T-helper 1 cell treated with Interleukin-12 subunit alpha and Interleukin-12 subunit beta and Interleukin-4 antibody, amounts not matched to agents 30 ng/mL and 1 ng/mL, for 36 hours (primary cell): ENCODE results near the gene DDX17. TPM values are rescaled to one million over a fixed set of nuclear protein-coding genes. Genes with fewer than 3 reads are reported as not detected.

ENCODE experiments used
- intact Hi-C: fragments of 100-400 bp; cut with micrococcal nuclease; formaldehyde crosslinking; loops from one replicate; pipeline ENCODE4 v1.15.1; 2024
- total RNA-seq: library from RNA; stranded (reverse); gene quantifications from 2 replicates; pipeline ENCODE4 v1.2.3, GENCODE V29; 2022

The DDX17 gene
- 435 and 444 TPM in 2 replicates for total RNA-seq

- intact Hi-C loops, result loop anchor here (1.0 to 10.0 kb wide), 15 partner anchors 25 to 852 kb away; partner anchors contain the start of genes ANKRD54, CBY1, CSNK1E and DMC1
Observed at GRCh38 chr22:38506118-38506962, at the start of gene DDX17. TSS of gene DDX17 (minus strand) at chr22:38506311.

- intact Hi-C loops, result no loop called here
Observed at GRCh38 chr22:38554281-38554680, 48.2 kb upstream of the DDX17 start.

- intact Hi-C loops, result no loop called here
Observed at GRCh38 chr22:38549101-38549894, 43.2 kb upstream of the DDX17 start.

- intact Hi-C loops, result no loop called here
Observed at GRCh38 chr22:38540701-38541100, 34.6 kb upstream of the DDX17 start.

GRCh38 chr22:38531251-38531938 is 25.3 kb upstream of the DDX17 start:
- intact Hi-C loops, result loop anchor here (1.0 kb wide), 1 partner anchor 25 kb away; the partner anchor contains the start of gene DDX17

GRCh38 chr22:38524429-38524828 is 18.3 kb upstream of the DDX17 start:
- intact Hi-C loops, result no loop called here

- intact Hi-C loops, result no loop called here
Observed at GRCh38 chr22:38523479-38523878, 17.4 kb upstream of the DDX17 start.

- intact Hi-C loops, result no loop called here
Observed at GRCh38 chr22:38523029-38523428, 16.9 kb upstream of the DDX17 start.

GRCh38 chr22:38519453-38520250 is 13.5 kb upstream of the DDX17 start:
- intact Hi-C loops, result no loop called here

GRCh38 chr22:38518620-38519019 is 12.5 kb upstream of the DDX17 start:
- intact Hi-C loops, result no loop called here

- intact Hi-C loops, result no loop called here
Observed at GRCh38 chr22:38513063-38513462, 7.0 kb upstream of the DDX17 start.

GRCh38 chr22:38510416-38510970 is 4.4 kb upstream of the DDX17 start:
- intact Hi-C loops, result no loop called here

GRCh38 chr22:38505541-38506117 is 482 bp downstream of the DDX17 start:
- intact Hi-C loops, result loop anchor here (1.0 to 10.0 kb wide), 16 partner anchors 15 to 851 kb away; partner anchors contain the start of genes ANKRD54, CBY1, CSNK1E and DMC1

GRCh38 chr22:38504731-38505540 is 1.2 kb downstream of the DDX17 start:
- intact Hi-C loops, result loop anchor here (2.0 to 10.0 kb wide), 3 partner anchors 14 to 850 kb away; partner anchors contain the start of genes MAFF and PDXP

GRCh38 chr22:38503021-38503420 is 3.1 kb downstream of the DDX17 start:
- intact Hi-C loops, result loop anchor here (10.0 kb wide), 1 partner anchor 848 kb away; the partner anchor contains the start of gene PDXP

GRCh38 chr22:38501797-38502672 is 4.1 kb downstream of the DDX17 start:
- intact Hi-C loops, result loop anchor here (10.0 kb wide), 1 partner anchor 847 kb away; the partner anchor contains the start of gene PDXP

GRCh38 chr22:38497869-38498268 is 8.2 kb downstream of the DDX17 start:
- intact Hi-C loops, result no loop called here

- intact Hi-C loops, result no loop called here
Observed at GRCh38 chr22:38494939-38495338, 11.2 kb downstream of the DDX17 start.
